Naive thymus-derived CD4-positive, alpha-beta T cell (primary cell): Measurements from ENCODE around the gene INPP5F. TPM values are rescaled to one million over a fixed set of nuclear protein-coding genes. Genes with fewer than 3 reads are reported as not detected.

Experiments
- ATAC-seq: fragments of 150-1000 bp; cut with Tn5 transposase; 2 replicates; pipeline ENCODE4 v1.10.0; 2021; ENCODE audit warnings: mild to moderate bottlenecking, moderate library complexity
- CTCF ChIA-PET: fragments of 350-600 bp; sonication (Branson Sonifier 250); formaldehyde crosslinking; loops from one replicate; lab custom pipeline; 2021; ENCODE audit warnings: antibody characterized with exemption; lab: Charles Lee
- POLR2A ChIA-PET: fragments of 350-600 bp; sonication (Branson Sonifier 250); formaldehyde crosslinking; loops from one replicate; lab custom pipeline; 2021; ENCODE audit warnings: antibody characterized with exemption, inconsistent platforms; lab: Charles Lee
- DNase-seq, 9 donors: peaks; one replicate each; pipeline versions ENCODE4 v3.0.0 to v3.0.0-alpha.2; 2020 to 2022; ENCODE audit warnings: mixed read lengths in 1 of 9
- H3K27ac ChIP-seq: one replicate; pipeline ENCODE4 v1.7.0; 2013; ENCODE audit warnings: mild to moderate bottlenecking, low read depth, low read length, moderate library complexity
- H3K27me3 ChIP-seq, 2 donors: one replicate each; pipeline ENCODE4 v1.7.0; 2013; ENCODE audit warnings: low read length in 2 of 2, mild to moderate bottlenecking in 2 of 2, moderate library complexity in 2 of 2; ENCODE audit not compliant: control insufficient read depth in 2 of 2, insufficient read depth in 2 of 2
- H3K36me3 ChIP-seq, 3 experiments: 1 replicate in 2 of 3; 2 replicates in 1 of 3; pipeline ENCODE4 v1.7.0; 2013; ENCODE audit warnings: low read length in 3 of 3, mild to moderate bottlenecking in 3 of 3, moderate library complexity in 1 of 3; ENCODE audit not compliant: insufficient read depth in 3 of 3, control insufficient read depth in 2 of 3
- H3K4me1 ChIP-seq, 2 donors: one replicate each; pipeline ENCODE4 v1.7.0; 2013; ENCODE audit warnings: low read length in 2 of 2, mild to moderate bottlenecking in 2 of 2, moderate library complexity in 1 of 2; ENCODE audit not compliant: control insufficient read depth in 2 of 2, insufficient read depth in 2 of 2
- H3K4me3 ChIP-seq: 2 replicates; pipeline ENCODE4 v1.7.0; 2013; ENCODE audit warnings: mild to moderate bottlenecking, low read length
- H3K9me3 ChIP-seq, 3 experiments: 1 replicate in 2 of 3; 2 replicates in 1 of 3; pipeline ENCODE4 v1.7.0; 2013; ENCODE audit warnings: low read length in 3 of 3; ENCODE audit not compliant: control insufficient read depth in 2 of 3
- H3K27ac Mint-ChIP-seq, 9 donors: one replicate each; pipeline ENCODE4 v1.8.0; 2020 to 2022; ENCODE audit warnings: mixed read lengths in 9 of 9, mild to moderate bottlenecking in 8 of 9, moderate library complexity in 5 of 9, inconsistent platforms in 2 of 9
- H3K27me3 Mint-ChIP-seq, 5 donors: one replicate each; pipeline ENCODE4 v1.8.0; 2021 to 2022; ENCODE audit warnings: mixed read lengths in 5 of 5, mild to moderate bottlenecking in 1 of 5
- H3K36me3 Mint-ChIP-seq, 5 donors: one replicate each; pipeline ENCODE4 v1.8.0; 2020 to 2022; ENCODE audit warnings: mixed read lengths in 5 of 5, mild to moderate bottlenecking in 3 of 5, inconsistent platforms in 1 of 5
- H3K4me1 Mint-ChIP-seq, 7 donors: one replicate each; pipeline ENCODE4 v1.8.0; 2020 to 2022; ENCODE audit warnings: mixed read lengths in 7 of 7, mild to moderate bottlenecking in 3 of 7, inconsistent platforms in 1 of 7
- H3K4me3 Mint-ChIP-seq, 10 donors: one replicate each; pipeline ENCODE4 v1.8.0; 2020 to 2022; ENCODE audit warnings: mild to moderate bottlenecking in 10 of 10, mixed read lengths in 10 of 10, moderate library complexity in 6 of 10, inconsistent platforms in 2 of 10
- H3K9me3 Mint-ChIP-seq, 11 donors: one replicate each; pipeline ENCODE4 v1.8.0; 2020 to 2022; ENCODE audit warnings: mixed read lengths in 11 of 11, mild to moderate bottlenecking in 4 of 11, inconsistent platforms in 1 of 11, moderate library complexity in 1 of 11
- intact Hi-C, 2 donors: fragments of 100-400 bp; cut with micrococcal nuclease; formaldehyde crosslinking; loops; one replicate each; pipeline ENCODE4 v1.15.1; 2023
- polyA plus RNA-seq, 2 donors: library from polyadenylated mRNA; unstranded; fragments of 300-500 nt; fragmentation: Illumina TruSeq; gene quantifications; one replicate each; pipeline ENCODE4 v1.2.3, GENCODE V29; 2021
- total RNA-seq, 6 experiments: library from RNA in 5 of 6; stranded (reverse) in 5 of 6; gene quantifications; 1 replicate in 5 of 6; 2 replicates in 1 of 6; pipeline ENCODE4 v1.2.3 and lab custom pipeline; 2021 to 2026

The INPP5F gene
- total and polyA plus RNA-seq, 7 experiments from 2014 or later: 3.4 to 12.1 (median 9.7) TPM

GRCh38 chr10:119872860-119873681 lies 147.2 kb downstream of the INPP5F start:
- DNase-seq: peak; percentile 81 to 88 (median 86)

DNA sequence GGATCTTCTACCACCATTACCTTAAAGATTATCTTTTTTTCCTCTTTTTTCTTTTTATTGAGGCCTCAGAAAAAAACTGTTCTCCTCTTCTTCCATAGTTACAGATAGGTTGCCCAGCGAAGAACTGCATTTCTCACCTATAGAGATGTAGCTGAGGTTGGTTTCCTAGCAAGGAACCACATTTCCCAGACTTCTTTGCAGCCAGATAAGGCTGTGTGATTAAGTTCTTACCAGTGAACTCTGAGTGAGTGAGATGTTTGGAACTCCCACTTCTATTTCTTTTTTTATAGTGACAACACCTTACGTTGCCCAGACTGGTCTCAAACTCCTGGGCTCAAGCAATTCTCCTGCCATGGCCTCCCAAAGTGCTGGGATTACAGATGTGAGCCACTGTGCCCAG lies 152.7 kb downstream of the INPP5F start:
- peaks cover 0 to 2% (median 0%) of the 10 kb centered on the region in 11 donors for H3K9me3 Mint-ChIP-seq
- no peak overlapping the region for H3K27ac Mint-ChIP-seq
- no peak for DNase-seq
- peaks cover 5 to 8% (median 6%) of the 10 kb centered on the region in 7 donors for H3K4me1 Mint-ChIP-seq
- ChIA-PET POLR2A (no interaction called here), CTCF (no interaction called here)
- ATAC-seq: no peak
- Histone ChIP-seq H3K4me1 (peaks cover 6% of the 10 kb centered on the region in 2 donors), H3K9me3 (no peaks in the 10 kb centered on the region), H3K36me3 (no peaks in the 10 kb centered on the region), H3K27ac (no peak overlapping the region), H3K27me3 (no peaks in the 10 kb centered on the region), H3K4me3 (no peak overlapping the region)
- H3K27me3 Mint-ChIP-seq: peaks cover 0 to 9% (median 0%) of the 10 kb centered on the region in 5 donors
- H3K36me3 Mint-ChIP-seq: peaks cover 0 to 3% (median 0%) of the 10 kb centered on the region in 5 donors
- H3K4me3 Mint-ChIP-seq: no peak overlapping the region
- intact Hi-C loops: loop anchor here (10.0 kb wide), 2 partner anchors 574 to 794 kb away; partner anchors contain the start of gene EIF3A (in 1 of the 2)

More at GRCh38 chr10:119872860-119873681, 147.2 kb downstream of the INPP5F start:
- H3K27me3 Mint-ChIP-seq: peaks cover 0 to 6% (median 0%) of the 10 kb centered on the region in 5 donors
- H3K4me1 Mint-ChIP-seq: peaks cover 23 to 46% (median 41%) of the 10 kb centered on the region in 7 donors
- ChIA-PET CTCF (interaction anchor here (0.8 to 5.3 kb wide), 4 partner anchors 13 to 219 kb away, joined by 3 to 28 read pairs (median 4); partner anchors contain the start of gene SEC23IP), POLR2A (interaction anchor here (0.6 to 3.2 kb wide), 18 partner anchors 10 to 1118 kb away, joined by 3 to 61 read pairs (median 4); partner anchors contain the start of genes BAG3, CACUL1, INPP5F and SEC23IP)
- H3K36me3 ChIP-seq: no peaks in the 10 kb centered on the region
- peak overlapping the region; percentile 82 to 92 (median 89) for H3K4me3 Mint-ChIP-seq
- peak; percentile 96 for ATAC-seq
- peaks cover 21 to 28% of the 10 kb centered on the region in 2 donors for H3K4me1 ChIP-seq
- H3K27me3 ChIP-seq: no peaks in the 10 kb centered on the region
- H3K4me3 ChIP-seq: peak overlapping the region; percentile 97
- peak overlapping the region; percentile 79 to 95 (median 92) for H3K27ac Mint-ChIP-seq
- intact Hi-C loops: loop anchor here (1.0 to 10.0 kb wide), 18 partner anchors 13 to 1531 kb away; partner anchors contain the start of genes BAG3 (in 2 of the 2), EIF3A (in 2 of the 2), INPP5F (in 2 of the 2) and RGS10 (in 2 of the 2)
- H3K27ac ChIP-seq: peak overlapping the region; percentile 84
- peaks cover 0 to 8% (median 0%) of the 10 kb centered on the region in 5 donors for H3K36me3 Mint-ChIP-seq
- peaks cover 0 to 2% (median 0%) of the 10 kb centered on the region in 11 donors for H3K9me3 Mint-ChIP-seq
- H3K9me3 ChIP-seq: no peaks in the 10 kb centered on the region

Other genes with a start within 250 kb of the INPP5F start
- gene RGS10, start 183.3 kb upstream of the INPP5F start, total RNA-seq: 100 to 1,000 TPM in 4 of 5 experiments, 10 to 100 TPM in 1; 89.5 to 206 (median 149) TPM
- 100 to 1,000 TPM; 407 to 462 TPM for gene RGS10, start 183.3 kb upstream of the INPP5F start, polyA plus RNA-seq
- 100 to 1,000 TPM; 166 to 228 (median 176) TPM for gene TIAL1, start 129.1 kb upstream of the INPP5F start, total RNA-seq
- gene TIAL1, start 129.1 kb upstream of the INPP5F start, polyA plus RNA-seq: 10 to 100 TPM; 10.5 to 13.6 TPM
- gene BAG3, start 74.7 kb upstream of the INPP5F start, total RNA-seq: 10 to 100 TPM; 21.9 to 44.5 (median 23.1) TPM
- gene BAG3, start 74.7 kb upstream of the INPP5F start, polyA plus RNA-seq: 10 to 100 TPM; 17.3 to 64.3 TPM
- gene MCMBP, start 146.8 kb downstream of the INPP5F start, total RNA-seq: 10 to 100 TPM; 30.5 to 82.8 (median 42.6) TPM
- gene MCMBP, start 146.8 kb downstream of the INPP5F start, polyA plus RNA-seq: 10 to 100 TPM; 47.6 to 67.7 TPM
- gene SEC23IP, start 166.7 kb downstream of the INPP5F start, total RNA-seq: 10 to 100 TPM; 34.8 to 68.3 (median 54.4) TPM
- gene SEC23IP, start 166.7 kb downstream of the INPP5F start, polyA plus RNA-seq: 10 to 100 TPM; 38.3 to 45.1 TPM